Kidney epithelial cell (primary cell): ENCODE data around the gene TRAPPC3. TPM values are rescaled to one million over a fixed set of nuclear protein-coding genes. Genes with fewer than 3 reads are reported as not detected.

Source experiments
- DNase-seq: peaks from one replicate; pipeline ENCODE4 v3.0.0-alpha.2; 2010; ENCODE audit warnings: low read depth
- H3K27me3 ChIP-seq: 2 replicates; pipeline ENCODE4 v1.6.0; 2011; ENCODE audit warnings: low read length; ENCODE audit not compliant: control insufficient read depth, insufficient read depth
- H3K36me3 ChIP-seq: 2 replicates; pipeline ENCODE4 v1.5.1; 2011; ENCODE audit warnings: low read length; ENCODE audit not compliant: control insufficient read depth, insufficient read depth
- H3K4me3 ChIP-seq: 2 replicates; pipeline ENCODE4 v1.5.1; 2011; ENCODE audit warnings: low read depth, mild to moderate bottlenecking, control low read depth, low read length
- CTCF ChIP-seq: IDR thresholded peaks from 2 replicates; pipeline ENCODE4 v1.5.1; 2011; ENCODE audit warnings: mild to moderate bottlenecking, moderate library complexity, low read length, control low read depth, inconsistent platforms; ENCODE audit not compliant: insufficient read depth, poor library complexity, severe bottlenecking
- total RNA-seq: library from RNA; depleted of rRNA; stranded (reverse); fragments of >200 nt; gene quantifications from 2 replicates; pipeline ENCODE4 v1.2.3, GENCODE V29; 2015

TRAPPC3 gene
- total RNA-seq, 1 donor from 2014 or later = 105 TPM

GRCh38 chr1:36122062-36123030 lies 26.9 kb downstream of the TRAPPC3 start:
- no peak for DNase-seq
- Histone ChIP-seq H3K36me3 (no peaks in the 10 kb centered on the region), H3K27me3 (peaks cover 30% of the 10 kb centered on the region), H3K4me3 (no peak overlapping the region)
- TF ChIP-seq CTCF = no peak

GRCh38 chr1:36119456-36119855 lies 29.8 kb downstream of the TRAPPC3 start:
- DNase-seq = no peak
- Histone ChIP-seq H3K4me3 (no peak overlapping the region), H3K36me3 (no peaks in the 10 kb centered on the region), H3K27me3 (peaks cover 15% of the 10 kb centered on the region)
- no peak for TF ChIP-seq CTCF

GRCh38 chr1:36118447-36119204 lies 30.7 kb downstream of the TRAPPC3 start:
- no peak for TF ChIP-seq CTCF
- peaks cover 7% of the 10 kb centered on the region for H3K27me3 ChIP-seq
- DNase-seq = no peak
- no peaks in the 10 kb centered on the region for H3K36me3 ChIP-seq
- no peak overlapping the region for H3K4me3 ChIP-seq

- Histone ChIP-seq H3K27me3 (no peaks in the 10 kb centered on the region), H3K4me3 (no peak overlapping the region), H3K36me3 (no peaks in the 10 kb centered on the region)
- no peak for DNase-seq
- no peak for TF ChIP-seq CTCF
Measured at GRCh38 chr1:36116901-36117300, 32.4 kb downstream of the TRAPPC3 start.

- H3K4me3 ChIP-seq = no peak overlapping the region
- H3K36me3 ChIP-seq = no peaks in the 10 kb centered on the region
- no peak for DNase-seq
- TF ChIP-seq CTCF = no peak
- H3K27me3 ChIP-seq = no peaks in the 10 kb centered on the region
Measured at GRCh38 chr1:36115931-36116330, 33.4 kb downstream of the TRAPPC3 start.
